Measurements from ENCODE around the gene ATP23. TPM values are rescaled to one million over a fixed set of nuclear protein-coding genes. Genes with fewer than 3 reads are reported as not detected.

Gene ATP23
- polyA plus RNA-seq, 1 experiment: 6.7 TPM

DNA sequence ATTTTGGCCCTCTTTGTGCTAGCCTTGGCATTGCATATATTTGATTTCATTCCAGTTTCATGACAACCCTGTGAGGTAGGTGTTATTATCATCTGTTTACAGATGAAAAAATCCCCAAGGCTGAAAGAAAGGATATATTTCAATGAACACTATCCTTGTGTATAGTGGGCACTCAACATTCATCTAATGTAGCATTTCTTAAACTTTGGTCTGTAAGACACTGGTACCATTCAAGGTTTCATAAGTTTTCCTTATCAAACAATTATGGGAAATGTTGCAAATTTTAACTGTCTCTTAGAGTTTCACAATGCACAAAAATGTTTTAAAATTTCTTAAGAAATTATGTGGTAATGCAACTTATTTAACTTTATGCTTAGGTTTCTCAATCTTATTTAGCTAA lies 44.3 kb downstream of the ATP23 start:
- TF ChIP-seq, protein P1, sequence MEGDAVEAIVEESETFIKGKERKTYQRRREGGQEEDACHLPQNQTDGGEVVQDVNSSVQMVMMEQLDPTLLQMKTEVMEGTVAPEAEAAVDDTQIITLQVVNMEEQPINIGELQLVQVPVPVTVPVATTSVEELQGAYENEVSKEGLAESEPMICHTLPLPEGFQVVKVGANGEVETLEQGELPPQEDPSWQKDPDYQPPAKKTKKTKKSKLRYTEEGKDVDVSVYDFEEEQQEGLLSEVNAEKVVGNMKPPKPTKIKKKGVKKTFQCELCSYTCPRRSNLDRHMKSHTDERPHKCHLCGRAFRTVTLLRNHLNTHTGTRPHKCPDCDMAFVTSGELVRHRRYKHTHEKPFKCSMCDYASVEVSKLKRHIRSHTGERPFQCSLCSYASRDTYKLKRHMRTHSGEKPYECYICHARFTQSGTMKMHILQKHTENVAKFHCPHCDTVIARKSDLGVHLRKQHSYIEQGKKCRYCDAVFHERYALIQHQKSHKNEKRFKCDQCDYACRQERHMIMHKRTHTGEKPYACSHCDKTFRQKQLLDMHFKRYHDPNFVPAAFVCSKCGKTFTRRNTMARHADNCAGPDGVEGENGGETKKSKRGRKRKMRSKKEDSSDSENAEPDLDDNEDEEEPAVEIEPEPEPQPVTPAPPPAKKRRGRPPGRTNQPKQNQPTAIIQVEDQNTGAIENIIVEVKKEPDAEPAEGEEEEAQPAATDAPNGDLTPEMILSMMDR (IDR thresholded peaks at IDR 0.05; ENCODE audit: insufficient read depth, low read depth, low read length): no peak
- ChIA-PET POLR2A (interaction anchor here (0.6 kb wide), 1 partner anchor 14 kb away, joined by 3 read pairs; no protein-coding TSS in a partner anchor), CTCF (no interaction called here)
- Histone ChIP-seq H3K36me3 (ENCODE audit: control insufficient read depth, insufficient read depth, low read length) (no peaks in the 10 kb centered on the region), H3K4me3 (ENCODE audit: low read depth, low read length) (no peak overlapping the region), H3K27me3 (ENCODE audit: control insufficient read depth, insufficient read depth, low read length) (no peaks in the 10 kb centered on the region)
- no peak for DNase-seq (ENCODE audit: low read depth)

DNA sequence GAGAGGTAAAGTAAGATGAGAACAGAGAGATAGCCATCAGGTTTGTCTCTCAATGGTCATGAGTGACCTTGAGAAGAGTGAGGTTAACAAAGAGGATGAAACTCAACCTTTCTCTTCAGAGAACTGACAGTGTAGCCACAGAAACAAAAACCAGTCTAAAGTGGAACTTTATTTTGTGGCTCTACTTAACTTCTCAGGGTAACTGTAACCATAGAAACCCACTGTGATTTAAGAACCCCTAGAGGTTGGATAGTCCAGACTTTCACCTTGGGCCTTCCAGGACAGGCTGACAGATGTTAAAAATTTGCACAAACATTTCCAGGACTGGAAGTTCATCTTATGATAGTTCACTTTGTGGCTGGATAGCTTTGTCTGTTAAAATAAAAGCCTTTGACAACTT lies 48.5 kb downstream of the ATP23 start:
- TF ChIP-seq, protein P1 (IDR thresholded peaks at IDR 0.05; ENCODE audit: insufficient read depth, low read depth, low read length): no peak
- no peaks in the 10 kb centered on the region for H3K36me3 ChIP-seq (ENCODE audit: control insufficient read depth, insufficient read depth, low read length)
- no peak for DNase-seq (ENCODE audit: low read depth)
- no peaks in the 10 kb centered on the region for H3K27me3 ChIP-seq (ENCODE audit: control insufficient read depth, insufficient read depth, low read length)
- no peak overlapping the region for H3K4me3 ChIP-seq (ENCODE audit: low read depth, low read length)
- POLR2A ChIA-PET: no interaction called here
- CTCF ChIA-PET: no interaction called here

DNA sequence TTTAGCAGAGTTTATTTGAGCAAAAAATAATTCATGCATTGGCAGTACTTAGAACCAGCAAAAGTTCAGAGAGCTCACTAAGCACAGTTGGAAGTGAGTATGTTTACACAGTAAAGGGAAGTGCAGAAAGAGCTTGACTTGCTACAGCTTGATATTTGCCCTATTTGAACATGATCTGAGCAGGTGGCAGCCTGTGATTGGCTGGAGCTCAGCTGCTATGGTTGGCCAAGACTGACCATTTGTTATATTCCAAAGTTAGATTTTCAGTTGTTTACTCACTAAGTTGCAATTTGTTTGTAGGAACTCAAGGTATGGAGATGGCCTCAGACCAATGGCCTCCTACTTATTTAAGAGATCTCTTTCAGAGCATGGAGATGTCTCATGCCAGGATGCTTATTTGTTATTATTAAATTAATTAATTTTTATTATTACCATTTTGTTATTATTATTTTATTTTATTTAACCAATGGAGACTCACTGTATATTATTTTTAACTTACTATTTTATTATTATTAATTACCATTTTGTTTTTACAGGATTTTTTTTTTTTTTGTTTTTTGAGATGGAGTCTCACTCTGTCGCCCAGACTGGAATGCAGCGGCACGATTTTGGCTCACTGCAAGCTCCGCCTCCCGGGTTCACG lies 49.0 kb downstream of the ATP23 start:
- Histone ChIP-seq H3K36me3 (ENCODE audit: control insufficient read depth, insufficient read depth, low read length) (no peaks in the 10 kb centered on the region), H3K4me3 (ENCODE audit: low read depth, low read length) (no peak overlapping the region), H3K27me3 (ENCODE audit: control insufficient read depth, insufficient read depth, low read length) (no peaks in the 10 kb centered on the region)
- TF ChIP-seq, protein P1 (IDR thresholded peaks at IDR 0.05; ENCODE audit: insufficient read depth, low read depth, low read length): no peak
- ChIA-PET CTCF (interaction anchor here (0.6 kb wide), 1 partner anchor 15 kb away, joined by 3 read pairs; no protein-coding TSS in a partner anchor), POLR2A (no interaction called here)
- DNase-seq (ENCODE audit: low read depth): no peak

DNA sequence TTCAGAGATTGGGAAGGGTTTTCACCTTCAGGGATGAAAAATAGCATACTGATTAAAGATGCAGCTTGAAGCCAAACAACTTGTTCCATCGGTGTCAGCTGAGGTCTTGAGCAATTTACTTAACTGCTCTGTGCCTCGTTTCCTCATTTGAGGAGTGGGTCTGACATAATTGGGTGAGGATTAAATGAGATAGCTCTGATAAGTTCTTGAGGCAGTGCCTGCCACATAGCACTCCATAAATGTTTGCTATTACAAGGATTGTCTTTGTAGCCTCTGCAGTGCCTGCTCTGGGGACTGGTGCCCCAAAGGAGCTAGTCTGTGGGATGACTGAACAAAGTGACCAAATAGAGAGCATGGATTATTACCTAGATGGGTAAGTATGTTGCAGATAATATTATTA lies 50.6 kb downstream of the ATP23 start:
- DNase-seq (ENCODE audit: low read depth): no peak
- H3K27me3 ChIP-seq (ENCODE audit: control insufficient read depth, insufficient read depth, low read length): no peaks in the 10 kb centered on the region
- POLR2A ChIA-PET: no interaction called here
- H3K4me3 ChIP-seq (ENCODE audit: low read depth, low read length): no peak overlapping the region
- CTCF ChIA-PET: interaction anchor here (3.3 kb wide), 1 partner anchor 9 kb away, joined by 8 read pairs; no protein-coding TSS in a partner anchor
- H3K36me3 ChIP-seq (ENCODE audit: control insufficient read depth, insufficient read depth, low read length): no peaks in the 10 kb centered on the region
- TF ChIP-seq, protein P1 (IDR thresholded peaks at IDR 0.05; ENCODE audit: insufficient read depth, low read depth, low read length): no peak

DNA sequence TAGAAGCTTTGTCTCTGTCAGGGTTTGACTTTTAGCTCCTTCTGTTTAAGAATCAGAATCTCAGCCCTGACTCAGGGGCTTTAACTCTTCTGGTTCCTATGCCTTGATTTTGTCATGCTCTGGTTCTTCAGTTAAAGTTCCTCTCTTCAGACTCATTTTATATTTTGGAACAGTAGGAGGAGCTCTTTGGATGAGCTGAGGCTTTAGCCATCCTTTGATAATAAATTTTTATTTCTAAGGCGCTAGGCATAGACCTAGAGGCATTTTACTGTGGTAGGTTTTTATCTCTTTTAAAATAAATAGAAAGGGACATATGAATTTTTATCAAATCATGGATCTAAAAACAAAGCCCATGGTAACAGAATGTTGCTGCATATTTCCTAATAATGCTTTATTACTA lies 51.7 kb downstream of the ATP23 start:
- TF ChIP-seq, protein P1 (IDR thresholded peaks at IDR 0.05; ENCODE audit: insufficient read depth, low read depth, low read length): no peak
- Histone ChIP-seq H3K4me3 (ENCODE audit: low read depth, low read length) (no peak overlapping the region), H3K36me3 (ENCODE audit: control insufficient read depth, insufficient read depth, low read length) (no peaks in the 10 kb centered on the region), H3K27me3 (ENCODE audit: control insufficient read depth, insufficient read depth, low read length) (no peaks in the 10 kb centered on the region)
- CTCF ChIA-PET: interaction anchor here (1.2 to 3.3 kb wide), 2 partner anchors 9 to 10 kb away, joined by 3 to 8 read pairs; no protein-coding TSS in a partner anchor
- POLR2A ChIA-PET: no interaction called here
- DNase-seq (ENCODE audit: low read depth): no peak
